Gastroesophageal sphincter (tissue), 3 donors: ENCODE measurements around the gene TLR6.

Source experiments
- CTCF ChIP-seq, 4 experiments: fragments of 200-600 bp in 2 of 4; fragments of 450-650 bp in 2 of 4; sonication (generic) in 1 of 4; IDR thresholded peaks; one replicate each; pipeline ENCODE4 v1.5.1; 2017 to 2019; ENCODE audit warnings: antibody characterized with exemption in 4 of 4, mild to moderate bottlenecking in 2 of 4, moderate library complexity in 2 of 4
- POLR2A ChIP-seq, 2 donors: fragments of 450-650 bp; IDR thresholded peaks; one replicate each; pipeline ENCODE4 v1.6.1; 2017; ENCODE audit warnings: antibody characterized with exemption in 2 of 2, mild to moderate bottlenecking in 2 of 2, moderate library complexity in 1 of 2
- POLR2AphosphoS5 ChIP-seq: sonication (generic); formaldehyde crosslinking; IDR thresholded peaks from one replicate; pipeline ENCODE4 v1.6.1; 2017; ENCODE audit warnings: antibody characterized with exemption

DNA sequence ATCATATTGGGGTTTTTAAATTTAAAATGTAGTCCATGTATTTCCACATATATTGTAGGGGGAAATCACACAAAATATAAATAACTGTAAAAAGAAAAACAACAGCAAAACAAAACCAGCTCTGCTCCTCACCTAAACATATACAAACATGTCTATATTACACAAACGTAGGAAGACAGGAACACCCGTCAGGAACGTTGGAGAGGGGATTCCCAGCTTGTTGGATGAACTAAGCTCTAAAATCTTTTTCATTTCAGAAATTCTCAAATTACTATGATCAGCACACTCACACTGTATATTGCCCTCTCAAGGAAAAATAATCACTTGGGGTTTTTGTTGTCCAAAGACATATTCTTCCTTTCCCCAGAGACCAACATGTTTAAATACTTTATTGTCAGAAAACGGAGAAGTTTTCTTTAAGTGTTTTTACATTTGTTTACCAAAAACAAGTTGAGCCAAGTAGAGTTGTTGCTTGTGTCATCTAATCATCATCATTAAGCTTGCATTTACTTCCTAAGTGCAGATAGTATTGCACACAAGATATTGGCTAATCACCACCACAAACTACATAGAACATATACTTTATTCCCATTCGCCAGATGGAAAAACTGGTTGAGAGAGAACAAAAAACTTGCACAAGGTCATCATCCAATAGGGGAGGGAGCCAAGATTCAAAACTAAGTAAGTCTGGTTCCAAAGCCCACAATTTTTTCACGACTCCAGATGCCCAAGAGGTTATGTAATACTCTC lies 71.4 kb downstream of the TLR6 start:
- TF ChIP-seq POLR2AphosphoS5 = no peak
- TF ChIP-seq CTCF (IDR thresholded peaks at IDR 0.05) = no peak
- TF ChIP-seq POLR2A (IDR thresholded peaks at IDR 0.05) = no peak
